Activated naive CD8-positive, alpha-beta T cell (primary cell): Measurements from ENCODE around the gene PTPN5.

Source experiments
- H3K27ac Mint-ChIP-seq: one replicate; pipeline ENCODE4 v1.8.0; 2021; ENCODE audit warnings: mixed read lengths
- H3K27me3 Mint-ChIP-seq: one replicate; pipeline ENCODE4 v1.8.0; 2021; ENCODE audit warnings: mixed read lengths
- H3K36me3 Mint-ChIP-seq: one replicate; pipeline ENCODE4 v1.8.0; 2021; ENCODE audit warnings: mixed read lengths
- H3K4me1 Mint-ChIP-seq: one replicate; pipeline ENCODE4 v1.8.0; 2021; ENCODE audit warnings: low read depth, mixed read lengths
- H3K4me3 Mint-ChIP-seq: one replicate; pipeline ENCODE4 v1.8.0; 2021; ENCODE audit warnings: mild to moderate bottlenecking, mixed read lengths
- H3K9me3 Mint-ChIP-seq: one replicate; pipeline ENCODE4 v1.8.0; 2021; ENCODE audit warnings: low read depth, mixed read lengths

PTPN5 gene

DNA sequence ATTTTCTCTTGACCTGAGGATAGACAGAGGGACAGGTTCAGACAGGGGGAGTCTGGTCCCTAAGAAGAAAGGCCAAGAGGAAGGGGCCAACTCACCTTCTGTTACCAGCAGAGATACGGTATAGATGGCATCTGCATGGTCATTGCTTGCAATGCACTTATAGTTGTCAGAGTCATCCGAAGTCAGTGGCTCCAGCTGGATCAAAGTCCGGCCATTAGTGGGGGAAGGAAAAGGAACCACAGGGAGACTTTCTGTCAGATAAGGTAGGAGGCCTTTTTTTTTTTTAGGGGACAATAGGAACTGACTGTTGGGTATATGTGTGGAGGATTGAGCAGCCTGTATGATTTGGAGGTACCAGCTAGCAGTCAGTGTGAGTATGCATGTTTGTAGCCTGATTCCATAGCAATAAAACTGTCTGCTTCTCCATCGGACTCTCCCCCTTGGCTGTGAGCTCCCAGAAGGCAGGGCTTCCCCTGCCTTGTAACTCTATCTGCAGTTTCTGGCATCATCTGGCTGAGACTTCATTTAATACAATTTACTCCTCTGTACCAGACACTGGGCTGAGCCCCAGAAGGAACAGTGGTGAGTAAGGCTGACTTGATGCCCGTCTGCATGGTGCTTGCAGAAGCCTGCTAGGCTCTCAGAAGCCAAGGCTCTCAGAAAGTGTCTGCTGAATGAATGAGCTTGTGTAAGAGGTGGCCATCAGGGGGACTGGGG lies 71.3 kb downstream of the PTPN5 start:
- H3K4me3 Mint-ChIP-seq: peak overlapping the region; percentile 91
- H3K27ac Mint-ChIP-seq: no peak overlapping the region
- no peaks in the 10 kb centered on the region for H3K36me3 Mint-ChIP-seq
- H3K9me3 Mint-ChIP-seq: no peaks in the 10 kb centered on the region
- H3K4me1 Mint-ChIP-seq: peaks cover 9% of the 10 kb centered on the region
- no peaks in the 10 kb centered on the region for H3K27me3 Mint-ChIP-seq

DNA sequence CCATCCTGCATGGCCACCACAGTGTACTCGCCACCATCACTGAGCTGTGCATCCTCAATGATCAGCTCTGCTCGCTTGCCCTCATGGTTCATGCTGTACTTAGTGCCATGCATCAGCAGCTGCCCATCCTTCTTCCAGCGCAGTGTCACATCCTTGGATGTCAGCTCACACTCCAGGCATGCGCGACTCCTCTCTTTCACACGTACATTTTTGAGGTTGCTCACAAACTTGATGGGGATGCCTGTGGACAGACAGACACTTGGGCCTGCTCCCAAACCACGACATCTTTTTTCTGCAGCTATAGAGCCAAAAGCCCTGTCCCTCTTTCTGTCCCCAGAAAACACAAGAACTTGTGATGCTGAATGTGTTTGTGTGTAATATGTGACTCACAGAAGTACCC lies 76.1 kb downstream of the PTPN5 start:
- Mint-ChIP-seq H3K36me3 (no peaks in the 10 kb centered on the region), H3K4me1 (peaks cover under 1% of the 10 kb centered on the region), H3K9me3 (no peaks in the 10 kb centered on the region), H3K27me3 (no peaks in the 10 kb centered on the region), H3K4me3 (no peak overlapping the region), H3K27ac (no peak overlapping the region)

DNA sequence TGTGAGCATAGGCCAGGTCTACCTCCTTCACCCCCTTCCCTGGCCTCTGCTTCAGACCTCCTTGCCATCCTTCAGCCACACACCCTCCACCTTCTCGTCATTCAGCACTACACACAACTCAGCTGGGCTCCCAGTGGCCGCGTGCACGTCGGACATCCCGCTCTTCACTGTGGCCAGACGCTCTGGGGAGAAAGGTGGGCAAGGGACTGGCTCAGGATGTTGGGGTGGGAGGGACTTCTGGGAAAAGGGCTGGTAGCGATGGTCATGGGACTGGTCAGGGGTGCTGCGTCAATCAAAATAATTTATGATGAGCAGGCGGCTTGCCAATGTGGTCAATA lies 77.2 kb downstream of the PTPN5 start:
- no peaks in the 10 kb centered on the region for H3K4me1 Mint-ChIP-seq
- no peak overlapping the region for H3K27ac Mint-ChIP-seq
- no peaks in the 10 kb centered on the region for H3K36me3 Mint-ChIP-seq
- H3K9me3 Mint-ChIP-seq: no peaks in the 10 kb centered on the region
- H3K4me3 Mint-ChIP-seq: no peak overlapping the region
- H3K27me3 Mint-ChIP-seq: no peaks in the 10 kb centered on the region

DNA sequence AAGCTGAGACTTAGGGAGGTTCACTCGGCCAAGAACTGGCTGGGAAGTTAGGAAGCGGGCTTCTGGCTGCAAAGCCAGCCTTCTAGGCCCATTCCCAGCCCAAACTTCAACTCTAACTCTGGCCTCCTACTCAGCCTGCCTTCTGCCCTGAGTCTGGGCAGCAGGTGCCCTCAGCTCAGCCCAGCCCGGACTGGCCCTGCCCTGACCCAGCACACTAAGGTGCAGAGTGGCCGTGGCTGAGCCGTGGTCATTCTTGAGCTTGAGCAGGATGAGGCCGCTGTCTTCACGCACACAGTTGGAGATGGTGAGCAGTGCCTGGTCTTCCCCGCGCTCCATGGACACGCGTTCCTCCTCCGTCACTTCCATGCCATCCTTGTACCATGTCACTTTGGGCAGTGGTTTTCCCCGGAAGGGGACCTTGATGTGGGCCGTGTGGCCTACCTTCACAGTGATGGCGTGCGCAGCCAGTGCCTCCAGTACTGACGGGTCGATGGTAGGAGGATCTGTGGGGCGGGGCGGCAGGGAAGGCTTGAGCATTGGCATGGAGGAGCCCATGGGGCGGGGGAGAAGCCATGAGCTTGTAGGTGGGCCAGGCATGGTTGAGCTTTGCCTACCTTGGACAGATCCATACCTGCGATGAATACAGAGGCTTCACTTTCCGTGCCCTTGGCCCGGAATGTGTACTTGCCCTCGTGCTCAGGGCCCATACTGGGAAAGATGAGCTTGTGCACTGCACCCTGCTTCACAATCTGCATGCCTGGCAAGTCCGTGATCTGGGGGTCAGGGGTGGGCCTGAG lies 77.8 kb downstream of the PTPN5 start:
- no peaks in the 10 kb centered on the region for H3K9me3 Mint-ChIP-seq
- no peaks in the 10 kb centered on the region for H3K27me3 Mint-ChIP-seq
- H3K4me1 Mint-ChIP-seq: no peaks in the 10 kb centered on the region
- H3K4me3 Mint-ChIP-seq: no peak overlapping the region
- H3K36me3 Mint-ChIP-seq: no peaks in the 10 kb centered on the region
- H3K27ac Mint-ChIP-seq: no peak overlapping the region

DNA sequence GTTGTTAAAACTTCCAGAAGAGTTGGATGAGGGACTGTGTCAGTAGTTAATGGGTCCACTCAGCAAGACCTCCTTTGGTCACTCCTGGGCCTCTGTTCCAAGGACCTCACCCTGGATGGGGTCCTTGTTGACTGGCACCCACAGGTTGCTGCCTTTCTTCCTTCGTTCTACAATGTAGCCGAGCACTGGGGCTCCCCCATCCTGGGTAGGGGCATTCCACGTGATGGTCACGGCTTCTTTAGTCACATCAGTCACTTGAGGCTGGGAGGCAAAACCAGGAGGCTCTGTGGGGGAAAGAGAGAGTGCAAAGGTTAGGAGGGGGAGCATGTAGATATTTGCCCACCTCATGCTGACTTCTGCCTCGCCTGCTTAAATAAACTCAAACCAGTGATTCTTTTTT lies 81.1 kb downstream of the PTPN5 start:
- Mint-ChIP-seq H3K27me3 (no peaks in the 10 kb centered on the region), H3K36me3 (no peaks in the 10 kb centered on the region), H3K4me1 (peaks cover 14% of the 10 kb centered on the region), H3K27ac (no peak overlapping the region), H3K9me3 (no peaks in the 10 kb centered on the region), H3K4me3 (no peak overlapping the region)

DNA sequence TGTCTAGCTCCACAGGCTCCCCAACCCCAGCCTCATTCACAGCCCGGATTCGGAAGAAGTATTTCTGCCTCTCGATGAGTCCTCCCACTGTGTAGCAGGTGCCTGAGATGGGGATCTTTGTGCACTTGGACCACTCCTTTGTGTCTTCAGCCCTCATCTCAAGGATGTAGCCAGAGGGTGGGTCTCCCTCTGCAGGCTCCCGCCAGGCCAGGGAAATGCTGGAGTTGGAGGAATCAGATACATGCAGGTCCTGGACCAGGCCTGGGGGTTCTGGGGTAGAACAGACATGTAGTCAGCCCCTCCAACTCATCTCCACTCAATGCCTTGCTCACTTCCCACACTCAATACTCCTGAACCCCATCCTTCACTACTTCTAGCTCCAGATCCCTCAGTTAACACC lies 82.2 kb downstream of the PTPN5 start:
- no peaks in the 10 kb centered on the region for H3K9me3 Mint-ChIP-seq

DNA sequence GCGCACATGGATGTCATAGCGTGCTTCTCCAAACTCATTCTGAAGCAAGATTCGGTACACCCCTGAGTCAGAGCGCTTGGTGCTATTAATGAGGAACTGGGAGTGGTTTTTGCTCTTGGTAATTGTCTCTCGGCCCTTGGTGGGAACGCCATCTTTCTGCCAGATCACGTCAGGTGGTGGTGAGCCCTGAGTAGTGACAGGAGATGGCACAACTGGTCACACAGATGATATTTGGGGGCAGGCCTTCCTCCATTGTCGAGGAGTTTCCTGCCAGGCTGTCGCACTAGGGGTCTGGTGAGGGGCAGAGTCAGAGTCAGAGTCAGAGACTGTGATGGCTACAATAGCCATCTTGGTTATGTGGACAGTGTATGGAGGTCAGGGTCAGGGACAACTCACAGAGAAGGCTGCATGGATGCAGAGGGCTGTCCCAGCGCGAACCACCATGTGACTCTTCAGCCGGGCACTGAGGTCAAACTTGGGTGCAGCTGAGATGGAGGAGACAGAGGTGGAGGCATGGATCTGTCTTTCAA lies 83.7 kb downstream of the PTPN5 start:
- no peaks in the 10 kb centered on the region for H3K9me3 Mint-ChIP-seq
- H3K27ac Mint-ChIP-seq: no peak overlapping the region
- H3K4me1 Mint-ChIP-seq: peaks cover 24% of the 10 kb centered on the region
- H3K36me3 Mint-ChIP-seq: no peaks in the 10 kb centered on the region
- H3K27me3 Mint-ChIP-seq: no peaks in the 10 kb centered on the region
- H3K4me3 Mint-ChIP-seq: peak overlapping the region; percentile 93

More for the DNA sequence above, 82.2 kb downstream of the PTPN5 start:
- Mint-ChIP-seq H3K4me1 (peaks cover 24% of the 10 kb centered on the region), H3K27me3 (no peaks in the 10 kb centered on the region), H3K36me3 (no peaks in the 10 kb centered on the region), H3K4me3 (no peak overlapping the region), H3K27ac (no peak overlapping the region)

DNA sequence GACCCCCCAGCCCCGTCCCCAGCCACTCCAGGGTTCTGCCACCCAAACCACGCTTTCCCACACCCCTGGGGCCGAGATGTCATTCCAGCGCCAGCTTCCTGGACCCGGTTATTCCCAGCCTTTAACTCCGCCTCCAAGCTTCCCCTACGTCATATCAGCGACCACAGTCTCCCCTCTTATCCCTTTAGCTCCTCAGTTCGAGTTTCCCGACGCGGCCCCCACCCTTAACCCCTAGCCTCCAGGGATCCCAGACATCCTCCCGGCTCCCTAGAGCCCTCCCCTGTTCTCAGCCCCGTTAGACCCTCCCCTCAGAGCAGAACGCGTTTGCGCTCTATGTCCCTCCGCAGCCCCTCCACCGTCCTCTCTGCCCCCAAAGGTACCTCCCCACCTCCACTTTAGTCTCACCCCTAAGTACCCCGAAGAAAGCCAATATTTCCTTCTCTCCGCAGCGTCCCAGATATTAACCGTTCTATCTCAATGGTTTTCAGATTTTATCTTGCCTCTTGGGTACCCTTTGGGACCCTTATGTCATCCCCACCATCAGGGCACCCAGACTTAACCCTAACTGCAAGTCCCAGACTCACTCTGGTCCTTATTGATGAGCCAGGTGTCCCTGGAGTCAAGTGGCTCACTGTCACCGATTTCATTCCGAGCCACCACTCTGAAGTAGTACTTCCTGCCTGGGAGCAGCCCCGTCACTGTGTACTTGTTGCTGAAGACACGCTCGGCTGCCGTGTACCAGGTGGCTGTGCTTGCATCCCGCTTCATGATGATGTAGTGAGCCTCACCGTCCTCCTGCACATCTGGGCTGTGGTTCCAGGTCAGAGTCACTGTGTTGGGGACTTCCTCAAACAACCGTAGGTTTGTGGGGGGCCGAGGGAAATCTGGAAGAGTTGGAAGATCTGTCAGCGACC lies 85.0 kb downstream of the PTPN5 start:
- Mint-ChIP-seq H3K27me3 (no peaks in the 10 kb centered on the region), H3K4me3 (peak overlapping the region; percentile 93), H3K9me3 (no peaks in the 10 kb centered on the region), H3K36me3 (no peaks in the 10 kb centered on the region), H3K27ac (peak overlapping the region; percentile 82), H3K4me1 (peaks cover 24% of the 10 kb centered on the region)

DNA sequence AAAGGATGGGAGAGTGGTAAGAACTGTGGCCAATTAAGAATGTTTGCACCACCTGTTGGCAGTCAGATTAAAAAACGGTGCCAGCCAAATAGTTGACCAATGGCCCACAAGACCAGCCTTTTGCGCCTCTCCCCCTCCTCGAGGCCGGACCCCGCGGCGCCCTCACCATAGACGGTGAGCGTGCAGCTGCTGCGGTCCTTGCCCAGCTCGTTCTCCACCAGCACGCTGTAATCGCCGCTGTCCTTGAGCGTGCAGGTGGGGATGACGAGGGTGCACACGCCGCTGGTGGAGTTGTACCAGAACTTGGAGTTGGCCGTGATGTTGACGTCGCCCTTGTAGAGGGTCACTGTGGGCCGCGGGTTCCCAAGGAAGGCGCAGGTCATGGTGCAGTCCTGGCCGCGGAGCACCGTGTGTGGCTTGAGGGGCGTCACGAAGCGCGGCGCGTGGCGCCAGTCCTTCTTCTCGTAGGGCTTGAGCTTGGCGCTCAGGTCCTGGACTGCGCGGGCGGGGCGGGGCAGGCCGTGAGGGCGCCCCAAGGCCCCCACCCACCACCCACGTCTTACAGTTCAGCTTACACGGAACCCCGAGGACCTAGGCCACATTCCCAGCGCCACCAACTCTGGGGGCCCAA lies 85.8 kb downstream of the PTPN5 start:
- Mint-ChIP-seq H3K27me3 (no peaks in the 10 kb centered on the region), H3K27ac (peak overlapping the region; percentile 74), H3K9me3 (no peaks in the 10 kb centered on the region), H3K4me1 (peaks cover 24% of the 10 kb centered on the region), H3K4me3 (peak overlapping the region; percentile 81), H3K36me3 (no peaks in the 10 kb centered on the region)

DNA sequence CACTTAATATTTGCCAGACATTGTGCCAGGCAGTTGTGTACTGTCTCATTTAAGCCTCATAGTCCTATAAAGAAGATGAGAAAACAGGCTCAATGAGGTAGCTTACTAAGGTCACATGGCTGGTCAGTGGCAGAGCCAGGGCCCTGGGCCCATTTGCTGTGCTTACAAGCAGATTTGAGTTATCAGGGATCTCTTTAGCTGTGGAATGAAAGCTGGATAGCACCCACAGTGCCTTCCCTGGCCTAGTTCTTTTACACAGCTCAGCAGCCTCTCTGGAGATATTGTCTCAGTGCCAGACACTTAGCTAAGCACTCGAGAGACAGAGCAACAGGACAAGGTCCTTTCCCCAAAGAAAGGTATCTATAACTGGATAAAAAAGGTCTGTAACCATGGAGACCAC lies 86.9 kb downstream of the PTPN5 start:
- Mint-ChIP-seq H3K27ac (no peak overlapping the region), H3K4me3 (peak overlapping the region; percentile 81), H3K36me3 (no peaks in the 10 kb centered on the region), H3K4me1 (peaks cover 26% of the 10 kb centered on the region), H3K27me3 (no peaks in the 10 kb centered on the region), H3K9me3 (no peaks in the 10 kb centered on the region)

DNA sequence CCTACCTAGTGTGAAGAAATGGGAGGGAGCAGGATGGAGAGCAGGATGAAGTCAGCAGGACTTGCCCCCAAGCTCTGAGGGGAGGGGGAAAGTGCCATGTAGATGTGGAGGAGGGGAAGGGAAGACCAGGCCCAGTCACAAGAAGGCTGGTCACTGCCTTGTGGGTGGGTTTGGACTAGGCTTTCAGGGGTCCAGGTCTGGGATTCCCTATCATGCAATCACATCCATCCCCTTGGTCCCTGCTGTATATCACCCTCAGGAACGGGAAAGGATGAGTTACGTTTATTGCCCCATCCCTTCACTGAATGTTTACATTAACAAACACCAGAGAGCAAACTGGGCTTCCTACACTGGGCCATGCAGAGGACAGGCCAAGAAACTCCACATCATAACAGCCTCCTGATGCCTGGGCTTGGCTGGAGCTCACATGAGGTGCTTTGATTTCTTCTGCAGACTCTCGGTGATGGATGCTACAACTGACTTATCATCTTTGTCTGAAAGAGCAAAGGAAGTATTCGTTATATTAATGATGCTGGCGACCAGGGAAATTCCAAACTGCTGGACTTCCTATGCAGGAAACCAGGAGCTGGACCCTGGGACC lies 87.5 kb downstream of the PTPN5 start:
- Mint-ChIP-seq H3K27me3 (no peaks in the 10 kb centered on the region), H3K4me1 (peaks cover 31% of the 10 kb centered on the region), H3K36me3 (no peaks in the 10 kb centered on the region), H3K4me3 (no peak overlapping the region), H3K27ac (peak overlapping the region; percentile 6), H3K9me3 (no peaks in the 10 kb centered on the region)

DNA sequence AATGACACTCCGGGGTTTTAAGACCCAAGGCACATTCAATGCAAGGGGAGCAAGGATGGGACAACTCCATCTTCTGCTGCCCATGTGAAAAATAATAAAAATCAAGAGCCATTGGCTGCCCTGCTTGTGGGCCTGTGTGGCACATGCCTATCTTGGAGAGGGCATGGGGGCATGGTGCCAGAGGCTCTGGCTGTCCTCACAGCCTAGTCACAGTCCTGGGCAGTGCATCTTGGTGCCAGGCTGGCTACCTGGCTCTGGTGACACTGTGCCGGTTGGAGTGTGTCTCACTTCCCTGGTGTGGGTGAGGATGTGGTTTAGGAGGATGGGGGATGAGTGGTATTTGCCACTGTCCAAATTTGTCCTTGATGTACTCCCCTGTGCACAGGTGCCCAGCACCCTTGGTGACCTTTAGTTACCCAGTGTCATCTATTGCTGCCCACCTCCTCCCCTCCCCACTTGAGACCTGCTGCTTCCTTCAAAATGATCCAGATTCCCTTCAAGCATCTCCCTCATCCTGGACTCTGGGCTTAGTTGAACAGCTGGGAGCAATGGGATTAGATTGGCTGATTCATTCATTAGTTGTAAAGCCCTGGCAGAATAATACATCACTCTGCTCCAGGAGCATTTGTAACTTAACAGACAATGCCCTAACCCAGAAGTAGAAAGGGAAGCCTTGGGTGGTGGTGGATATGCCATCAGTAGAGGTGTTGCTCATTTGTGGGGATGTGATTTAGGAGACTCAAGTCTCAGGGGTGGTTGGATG lies 88.4 kb downstream of the PTPN5 start:
- Mint-ChIP-seq H3K27me3 (no peaks in the 10 kb centered on the region), H3K4me3 (no peak overlapping the region), H3K4me1 (peaks cover 34% of the 10 kb centered on the region), H3K27ac (no peak overlapping the region), H3K36me3 (no peaks in the 10 kb centered on the region), H3K9me3 (no peaks in the 10 kb centered on the region)

DNA sequence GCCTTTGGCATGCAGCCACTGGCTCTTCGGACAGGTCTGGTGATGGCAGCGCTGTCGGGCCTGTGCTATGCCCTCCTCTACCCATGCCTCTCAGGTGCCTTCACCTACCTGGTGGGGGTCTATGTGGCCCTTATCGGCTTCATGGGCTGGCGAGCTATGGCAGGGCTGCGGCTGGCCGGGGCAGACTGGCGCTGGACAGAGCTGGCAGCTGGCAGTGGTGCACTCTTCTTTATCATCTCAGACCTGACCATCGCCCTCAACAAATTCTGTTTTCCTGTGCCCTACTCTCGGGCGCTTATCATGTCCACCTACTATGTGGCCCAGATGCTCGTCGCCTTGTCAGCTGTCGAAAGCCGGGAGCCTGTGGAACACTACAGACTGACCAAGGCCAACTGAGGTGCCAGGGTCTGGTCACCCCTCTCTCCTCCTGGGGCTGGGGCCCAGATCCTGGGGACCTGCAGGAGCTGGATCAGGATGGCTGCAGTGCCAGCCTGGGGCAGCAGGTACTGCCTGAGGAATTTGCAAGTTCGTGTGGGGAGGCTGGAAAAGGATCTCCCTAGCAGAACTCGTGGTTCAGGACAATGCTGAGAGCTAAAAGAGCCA lies 89.9 kb downstream of the PTPN5 start:
- Mint-ChIP-seq H3K4me1 (peaks cover 32% of the 10 kb centered on the region), H3K36me3 (no peaks in the 10 kb centered on the region), H3K27me3 (no peaks in the 10 kb centered on the region), H3K27ac (no peak overlapping the region), H3K4me3 (no peak overlapping the region), H3K9me3 (no peaks in the 10 kb centered on the region)
